SHP77 (cell line): Measurements from ENCODE around the gene DNAH17.

Source experiments
- DNase-seq, 2 experiments: peaks; one replicate each; lab custom pipeline; 2025; lab: John Stamatoyannopoulos, UW

Gene DNAH17

DNA sequence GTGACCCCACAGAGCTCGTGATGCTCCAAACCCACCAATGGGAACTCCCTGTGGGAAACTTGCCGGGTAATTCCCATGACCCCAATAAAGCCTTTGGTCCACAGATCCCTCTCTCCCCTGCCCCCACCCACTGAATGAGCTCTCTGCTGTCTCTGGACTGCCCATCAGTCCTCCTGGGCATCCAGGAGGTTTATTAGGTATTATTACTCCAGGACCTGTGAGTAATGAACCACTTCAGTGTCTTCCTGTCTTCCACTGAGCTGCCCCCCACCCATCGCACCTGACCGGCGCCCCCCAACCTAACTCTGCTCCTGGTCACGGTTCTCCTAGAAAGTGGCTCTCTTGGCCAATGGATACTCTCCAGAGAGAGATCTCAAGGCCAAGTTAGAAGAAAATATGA is 28.7 kb upstream of the DNAH17 start:
- no peak for DNase-seq

DNA sequence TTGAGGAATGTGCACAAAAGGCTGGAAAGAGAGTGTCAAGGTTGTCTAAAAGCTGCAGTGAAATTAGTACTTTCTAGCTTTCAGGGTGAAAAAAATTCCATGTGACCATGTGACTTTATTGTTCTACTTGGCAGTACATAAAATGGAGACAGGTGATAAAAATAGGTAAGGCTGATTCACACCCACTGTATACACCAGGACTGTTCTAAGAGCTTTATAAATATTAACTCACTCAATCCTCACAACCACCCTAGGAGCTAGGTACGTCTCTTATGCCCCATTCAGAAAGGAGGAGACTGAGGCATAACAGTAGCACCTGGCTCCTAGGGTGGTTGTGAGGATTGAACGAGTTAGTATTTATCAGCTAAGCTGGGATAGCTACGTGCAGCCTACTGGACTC is 28.2 kb upstream of the DNAH17 start:
- DNase-seq, result no peak

DNA sequence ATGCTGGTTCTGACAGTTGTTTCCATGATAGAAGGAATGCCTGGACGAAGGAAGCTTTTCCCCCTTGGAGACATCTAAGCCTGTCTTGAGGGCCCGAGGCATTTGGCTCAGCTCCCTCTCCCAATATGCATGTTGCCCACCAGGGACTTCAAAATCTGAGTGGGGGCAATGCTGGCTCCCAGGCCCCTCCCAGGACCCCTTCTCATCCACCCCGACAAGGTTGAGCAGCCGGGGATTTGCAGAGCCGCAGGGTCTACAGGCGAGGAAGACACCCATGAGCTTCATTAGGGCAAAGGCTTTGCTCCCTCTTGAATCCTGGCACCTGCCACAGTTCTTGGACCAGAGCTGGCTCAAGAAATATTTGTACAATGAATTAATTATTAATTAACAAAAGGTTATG is 25.1 kb upstream of the DNAH17 start:
- no peak for DNase-seq

DNA sequence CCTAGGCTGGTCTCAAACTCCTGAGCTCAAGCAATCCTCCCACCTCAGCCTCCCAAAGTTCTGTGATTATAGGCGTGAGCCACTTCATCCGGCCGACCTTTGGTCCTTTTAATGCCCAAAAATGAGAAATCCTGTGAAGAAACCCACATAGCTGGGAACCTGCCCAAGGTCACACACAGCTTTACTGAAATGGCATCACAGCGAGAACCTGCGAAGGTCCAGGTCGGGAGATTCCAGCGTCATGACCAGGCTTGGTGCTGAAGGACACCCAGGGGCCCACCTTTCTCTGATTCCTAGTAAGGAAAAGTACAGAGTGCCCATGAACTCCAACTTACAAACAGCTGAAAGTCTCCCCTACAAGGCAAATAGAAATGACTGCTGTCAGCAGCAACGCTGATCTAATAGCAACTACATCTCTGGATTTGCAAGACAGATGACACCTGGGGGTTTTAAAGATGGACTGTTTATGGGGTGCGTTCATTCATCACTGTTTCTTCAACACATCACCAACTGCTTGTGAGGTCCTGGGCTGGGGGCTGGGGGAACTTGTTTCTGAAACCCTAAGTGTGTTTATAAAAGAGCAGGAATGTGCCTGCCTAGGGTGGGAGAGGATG is 24.5 kb upstream of the DNAH17 start:
- DNase-seq, result no peak

DNA sequence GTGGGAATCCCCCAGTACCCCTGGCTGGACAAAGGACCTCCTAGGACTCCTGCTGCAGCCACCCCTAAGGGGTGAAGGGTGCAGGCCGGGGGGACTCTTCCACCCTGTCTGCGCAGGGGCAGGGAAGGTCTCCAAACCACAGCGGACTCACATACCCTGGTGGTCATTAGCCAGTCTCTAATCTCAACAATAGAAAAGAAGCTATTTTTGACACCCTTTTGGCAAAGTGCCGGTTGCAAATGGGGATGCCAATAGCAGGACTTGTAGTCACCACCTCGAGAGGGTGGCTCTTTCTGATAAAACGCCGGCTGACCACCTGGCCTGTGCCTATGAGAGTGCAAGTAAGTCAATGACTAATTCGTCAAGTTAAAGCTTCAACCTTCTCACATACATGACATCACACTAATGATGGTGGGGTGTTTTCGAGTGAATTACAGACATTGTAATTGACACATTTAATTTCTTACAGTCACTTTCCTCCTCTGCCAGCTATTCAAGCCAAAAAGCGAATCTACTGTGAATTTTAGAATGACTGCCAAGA is 23.1 kb upstream of the DNAH17 start:
- peak in 1 of 2 experiments; percentile 11 for DNase-seq

DNA sequence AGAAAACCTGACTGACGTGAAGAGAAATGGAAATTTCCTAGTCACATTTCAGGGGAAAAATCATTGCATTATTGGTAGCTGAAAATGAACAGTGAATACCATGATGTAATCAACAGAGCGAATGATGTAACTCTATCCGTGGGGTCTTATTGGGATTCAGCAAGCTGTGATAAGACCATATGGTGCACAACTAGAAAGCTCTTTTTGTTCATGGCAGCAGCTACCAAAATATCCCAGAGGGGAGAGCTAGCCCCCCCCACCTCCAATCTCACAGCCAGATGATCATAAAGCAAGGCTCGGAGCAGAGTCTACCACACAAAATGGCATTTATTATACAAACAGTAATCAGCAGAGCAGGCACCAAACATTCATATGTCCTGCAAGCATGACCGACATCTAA is 22.2 kb upstream of the DNAH17 start:
- no peak for DNase-seq

DNA sequence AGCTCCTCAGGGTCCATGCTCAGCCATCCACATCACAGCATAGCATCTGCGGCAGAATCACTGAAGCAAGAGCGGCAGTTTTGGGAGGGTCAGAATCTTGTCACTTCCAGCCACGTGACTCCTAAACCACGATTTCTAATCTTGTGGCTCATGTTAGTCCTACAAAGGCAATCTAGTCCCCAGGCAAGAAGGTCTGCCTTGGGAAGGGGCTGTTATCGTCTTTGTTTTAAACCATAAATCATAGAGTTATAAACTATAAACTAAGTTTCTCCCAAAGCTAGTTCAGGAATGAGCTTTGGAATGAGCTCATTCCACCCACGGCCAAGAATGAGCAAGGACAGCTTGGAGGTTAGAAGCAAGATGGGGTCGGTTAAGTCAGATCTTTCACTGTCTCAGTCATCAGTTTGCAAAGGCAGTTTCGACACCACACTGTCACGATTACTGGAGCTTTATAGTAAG is 20.8 kb upstream of the DNAH17 start:
- no peak for DNase-seq

DNA sequence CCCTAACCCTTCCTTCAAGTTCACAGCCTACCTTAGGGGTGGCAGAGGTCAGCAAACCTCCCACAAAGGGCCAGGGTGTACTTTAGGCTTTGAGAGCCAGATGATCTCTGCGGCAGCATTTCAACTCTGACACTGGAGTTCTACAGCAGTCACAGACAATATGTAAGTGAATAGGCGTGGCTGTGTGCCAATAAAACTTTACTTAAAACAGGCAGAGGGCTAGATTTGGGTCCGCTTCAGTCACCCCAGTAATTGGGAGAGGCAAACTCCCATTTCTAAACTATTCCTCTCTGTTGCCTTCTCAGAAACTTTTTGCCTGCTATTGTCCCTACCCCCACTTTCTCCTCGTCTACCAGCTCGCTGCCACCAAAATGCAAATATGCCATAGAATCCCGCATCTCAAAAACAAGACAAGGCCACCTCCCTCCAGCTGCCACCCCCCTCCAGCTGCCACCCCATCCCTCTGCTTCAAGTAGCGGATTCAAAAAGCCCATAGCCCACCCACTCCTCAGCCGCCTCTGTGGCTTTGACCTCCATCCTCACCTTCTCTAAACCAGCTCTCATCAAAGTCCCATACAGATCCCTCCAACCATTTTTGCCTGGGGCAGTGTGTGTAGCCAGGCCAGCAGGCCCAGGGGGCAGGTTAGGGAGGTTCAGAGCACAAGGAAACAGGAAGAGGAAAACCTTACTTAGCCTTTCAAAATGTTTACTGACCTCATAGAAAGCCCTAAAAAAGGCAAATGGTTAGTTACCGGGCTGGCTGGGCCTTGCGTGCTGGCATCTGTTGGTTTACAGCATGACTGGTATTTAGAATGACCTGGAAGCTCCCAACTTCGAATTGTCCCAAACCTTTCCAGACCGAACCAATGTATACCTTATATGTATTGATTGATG is 19.9 kb upstream of the DNAH17 start:
- no peak for DNase-seq

DNA sequence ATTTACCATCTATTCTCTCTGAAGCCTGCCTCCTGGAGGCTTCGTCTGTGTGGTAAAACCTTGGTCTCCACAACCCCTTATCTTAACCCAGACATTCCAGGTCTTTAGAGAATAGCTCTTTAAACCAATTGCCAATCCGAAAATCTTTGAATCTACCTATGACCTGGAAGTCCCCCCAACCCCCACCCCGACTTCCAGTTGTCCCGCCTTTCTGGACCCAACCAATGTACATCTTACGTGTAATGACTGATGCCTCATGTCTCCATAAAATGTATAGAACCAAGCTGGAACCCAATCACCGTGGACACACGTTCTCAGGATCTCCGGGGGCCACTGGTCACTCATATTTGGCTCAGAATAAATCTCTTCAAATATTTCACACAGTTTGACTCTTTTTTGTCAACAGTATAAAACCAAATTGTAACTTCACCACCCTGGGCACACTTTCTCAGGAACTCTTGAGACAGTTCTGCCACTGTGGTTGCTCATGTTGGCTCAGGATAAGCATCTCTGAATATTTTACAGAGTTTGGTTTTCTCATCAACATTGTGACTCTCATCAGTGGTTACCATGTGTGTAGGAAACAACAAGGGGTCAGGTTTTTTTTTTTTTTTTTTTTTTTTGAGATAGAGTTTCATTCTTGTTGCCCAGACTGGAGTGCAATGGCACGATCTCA is 18.1 kb upstream of the DNAH17 start:
- DNase-seq, result no peak

DNA sequence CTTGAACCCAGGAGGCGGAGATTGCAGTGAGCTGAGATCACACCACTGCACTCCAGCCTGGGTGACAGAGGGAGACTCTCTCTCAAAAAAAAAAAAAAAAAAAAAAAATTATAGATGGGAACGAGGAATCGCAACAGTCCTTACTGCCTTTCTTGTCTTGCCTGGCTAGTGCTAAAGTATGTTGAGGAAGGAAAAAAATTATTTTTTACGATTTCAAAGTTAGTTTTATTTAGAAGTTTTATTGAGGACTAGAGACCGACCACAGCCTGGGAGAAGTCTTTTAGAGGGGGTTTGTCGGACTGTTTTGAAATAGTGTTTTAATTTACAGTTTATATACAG is 15.8 kb upstream of the DNAH17 start:
- DNase-seq, result no peak

DNA sequence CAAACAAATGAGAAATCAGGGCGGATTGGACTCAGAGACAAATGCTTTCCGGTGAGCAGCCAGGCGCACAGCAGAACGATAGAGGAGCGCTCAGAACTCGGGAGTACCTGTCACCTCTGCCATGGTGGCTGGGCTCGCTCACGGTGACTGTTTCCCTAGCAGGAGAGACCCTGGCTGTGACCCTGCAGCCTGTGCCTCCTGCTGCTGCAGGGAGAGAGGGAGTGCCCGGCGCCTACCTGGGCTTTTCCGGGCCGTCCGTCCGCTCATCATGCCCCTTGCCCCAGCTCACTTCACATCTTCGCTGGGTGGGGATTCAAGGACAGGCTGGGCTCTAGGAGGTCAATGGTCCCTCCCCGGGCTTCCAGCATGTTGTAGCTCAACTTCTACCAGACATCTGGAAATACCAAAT is 14.1 kb upstream of the DNAH17 start:
- no peak for DNase-seq

DNA sequence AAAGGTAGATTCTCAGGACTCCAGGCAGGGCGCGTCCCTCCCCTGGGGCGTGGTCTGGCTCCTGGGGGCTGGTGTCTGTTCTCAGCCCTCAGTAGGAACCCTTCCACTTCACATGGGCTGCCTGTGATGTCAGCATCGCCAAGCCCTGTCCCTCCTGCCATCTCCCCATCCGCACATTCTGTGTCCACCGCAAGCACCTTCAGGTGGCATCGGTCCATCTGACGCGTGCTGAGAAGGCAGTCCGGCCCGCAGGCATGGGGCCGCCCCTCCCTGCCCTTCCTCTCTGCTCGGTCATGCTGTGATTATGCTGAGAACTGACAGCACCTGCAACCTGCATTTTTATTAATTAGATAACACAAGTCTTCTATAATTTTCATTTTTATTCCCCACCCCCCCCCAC is 12.7 kb upstream of the DNAH17 start:
- no peak for DNase-seq

DNA sequence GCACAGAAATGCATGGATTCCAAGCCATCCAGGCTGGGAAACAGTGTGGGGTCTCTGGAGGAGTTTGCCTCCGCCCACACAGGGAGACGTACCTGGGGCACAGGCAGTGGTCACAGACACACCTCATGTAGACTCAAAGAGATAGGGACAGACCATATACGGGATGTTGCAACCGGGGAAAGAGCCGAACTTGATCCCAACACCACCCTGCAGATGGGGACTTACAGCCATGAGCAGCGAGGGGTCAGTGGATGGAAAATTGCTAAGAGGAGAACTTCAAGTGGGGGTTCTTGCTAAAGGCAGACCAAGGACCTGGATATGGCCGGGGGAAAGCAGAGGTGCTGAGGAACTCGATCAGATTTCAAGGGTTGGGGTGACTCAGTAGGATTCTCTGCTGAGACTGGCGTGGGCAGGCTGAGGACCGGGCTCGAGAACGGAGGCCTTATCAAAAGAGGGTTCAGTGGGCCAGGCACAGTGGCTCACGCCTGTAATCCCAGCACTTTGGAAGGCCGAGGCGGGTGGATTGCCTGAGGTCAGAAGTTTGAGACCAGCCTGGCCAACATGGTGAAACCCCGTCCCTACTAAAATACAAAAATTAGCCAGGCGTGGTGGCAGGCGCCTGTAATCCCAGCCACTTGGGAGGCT is 12.0 kb upstream of the DNAH17 start:
- no peak for DNase-seq

DNA sequence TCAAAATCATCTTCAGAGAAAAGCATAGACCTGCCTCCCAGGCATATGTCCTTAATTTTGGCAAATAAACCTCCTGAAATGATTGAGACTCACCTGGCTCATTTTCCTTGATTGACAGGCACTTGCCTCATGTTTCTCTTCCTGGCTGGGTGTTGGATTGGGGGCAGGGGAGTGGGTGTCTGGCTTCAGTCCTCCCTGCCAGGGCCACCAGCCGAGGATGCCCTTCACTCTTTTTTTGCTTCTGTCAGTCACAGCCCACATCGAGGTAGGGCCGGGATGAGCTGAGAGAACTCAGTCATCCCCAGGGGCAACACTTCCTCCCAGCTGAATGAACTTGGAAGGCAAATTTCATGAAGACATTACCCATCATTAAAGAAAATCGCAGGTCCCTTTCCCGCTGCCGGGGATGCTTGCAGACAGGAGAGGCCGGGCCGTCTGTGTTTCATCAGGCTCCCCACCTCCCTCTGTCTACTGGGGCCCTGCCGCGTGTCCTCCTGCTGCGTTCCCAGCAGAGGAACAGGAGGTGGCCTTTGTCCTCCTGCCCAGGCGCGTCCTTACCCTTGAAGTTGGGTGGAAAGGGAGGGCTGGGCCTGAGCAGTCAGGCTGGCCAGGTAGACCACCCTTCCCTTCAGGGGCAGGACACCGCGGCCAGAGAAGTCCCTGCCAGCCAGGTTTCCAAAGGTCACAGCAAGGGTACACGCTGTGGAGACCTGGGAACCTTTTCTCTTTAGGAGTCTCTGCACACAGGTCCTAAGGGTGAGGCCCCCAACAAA is 11.2 kb upstream of the DNAH17 start:
- DNase-seq, result no peak

DNA sequence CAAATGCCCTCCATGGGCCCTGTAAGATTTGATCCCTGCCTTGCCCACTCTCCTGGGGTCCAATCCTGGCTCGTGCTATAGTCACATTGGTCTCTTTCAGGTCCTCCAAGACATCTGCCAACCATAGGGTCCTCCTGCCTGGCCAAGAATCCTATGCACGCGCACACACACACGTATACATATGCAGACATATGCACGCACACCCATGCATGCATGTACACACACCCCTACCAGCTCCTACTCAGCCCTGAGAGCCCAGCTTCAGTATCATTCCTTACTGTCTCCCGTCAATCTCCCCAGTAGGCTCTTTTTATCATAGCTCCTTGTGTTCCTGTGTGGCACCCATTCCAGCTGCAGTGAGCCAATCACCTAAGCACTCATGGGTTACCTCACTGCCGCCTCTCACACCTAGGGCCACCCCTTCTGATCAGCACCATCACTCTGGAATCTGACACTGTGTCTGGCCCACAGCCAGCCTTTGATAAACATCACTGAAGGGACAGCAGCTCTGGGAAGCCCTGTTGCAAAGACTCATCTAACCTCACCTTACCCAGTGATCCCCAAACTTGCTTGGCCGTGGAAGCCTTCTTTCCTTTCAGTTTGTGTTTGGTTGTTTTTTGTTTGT is 7.9 kb upstream of the DNAH17 start:
- DNase-seq, result no peak

DNA sequence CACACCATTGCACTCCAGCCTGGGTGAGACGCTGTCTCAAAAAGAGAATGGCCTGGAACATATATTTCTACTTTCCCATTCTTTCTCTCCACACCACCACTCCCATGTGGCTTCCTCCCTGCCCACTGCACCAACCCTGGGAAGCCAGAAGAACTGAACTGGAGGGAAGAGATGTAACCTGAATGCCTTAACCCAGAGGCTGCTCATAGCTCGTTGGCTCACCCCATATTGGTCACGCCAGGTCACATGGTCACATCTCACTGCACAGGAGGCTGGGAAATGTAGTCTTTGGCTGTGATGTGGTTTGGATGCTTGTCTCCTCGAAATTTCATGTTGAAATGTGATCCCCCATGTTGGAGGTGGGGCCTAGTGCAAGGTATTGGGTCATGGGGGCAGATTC is 5.9 kb upstream of the DNAH17 start:
- DNase-seq, result no peak

DNA sequence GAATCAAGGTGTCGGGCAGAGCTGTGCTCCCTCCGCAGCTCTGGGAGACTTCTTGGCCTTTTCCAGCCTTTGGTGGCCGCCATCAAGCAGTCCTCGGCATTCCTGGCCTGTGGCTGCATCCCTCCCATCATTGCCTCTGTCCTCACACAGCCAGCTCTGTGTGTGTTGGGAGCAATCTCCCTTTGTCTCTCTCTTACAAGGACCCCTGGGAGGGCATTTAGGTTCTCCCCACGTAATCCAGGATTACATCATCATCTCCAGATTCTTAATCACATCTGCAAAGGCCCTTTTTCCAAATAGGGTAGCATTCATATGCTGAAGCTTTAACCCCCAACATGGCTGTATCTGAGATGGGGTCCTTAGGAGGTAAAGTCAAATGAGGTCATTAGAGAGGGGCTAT is 4.1 kb upstream of the DNAH17 start:
- no peak for DNase-seq

DNA sequence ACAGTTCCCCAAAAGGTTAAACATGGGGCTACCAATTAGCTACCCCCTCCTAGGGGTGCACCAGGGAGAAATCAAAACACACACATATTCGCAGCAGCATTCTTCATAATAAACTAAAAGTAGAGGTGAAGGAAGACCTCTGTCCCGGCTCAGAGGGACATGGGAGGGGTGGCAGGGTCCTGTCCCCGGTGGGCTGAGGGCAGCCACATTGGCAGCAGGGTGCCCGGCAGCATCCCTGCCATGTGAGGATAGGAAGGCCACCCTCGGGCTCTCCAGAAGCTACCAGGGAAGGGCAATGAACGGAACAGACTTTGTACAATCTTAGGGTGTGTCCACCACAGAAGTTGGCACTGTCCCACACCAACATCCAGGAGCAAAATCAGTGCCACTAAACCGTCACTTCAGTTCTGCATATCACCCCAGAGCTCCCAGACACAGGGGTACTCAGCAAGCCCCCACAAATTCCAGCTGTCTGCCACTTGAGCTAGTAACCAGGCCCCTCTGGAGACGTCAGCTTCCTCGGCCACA is 3.1 kb upstream of the DNAH17 start:
- no peak for DNase-seq

DNA sequence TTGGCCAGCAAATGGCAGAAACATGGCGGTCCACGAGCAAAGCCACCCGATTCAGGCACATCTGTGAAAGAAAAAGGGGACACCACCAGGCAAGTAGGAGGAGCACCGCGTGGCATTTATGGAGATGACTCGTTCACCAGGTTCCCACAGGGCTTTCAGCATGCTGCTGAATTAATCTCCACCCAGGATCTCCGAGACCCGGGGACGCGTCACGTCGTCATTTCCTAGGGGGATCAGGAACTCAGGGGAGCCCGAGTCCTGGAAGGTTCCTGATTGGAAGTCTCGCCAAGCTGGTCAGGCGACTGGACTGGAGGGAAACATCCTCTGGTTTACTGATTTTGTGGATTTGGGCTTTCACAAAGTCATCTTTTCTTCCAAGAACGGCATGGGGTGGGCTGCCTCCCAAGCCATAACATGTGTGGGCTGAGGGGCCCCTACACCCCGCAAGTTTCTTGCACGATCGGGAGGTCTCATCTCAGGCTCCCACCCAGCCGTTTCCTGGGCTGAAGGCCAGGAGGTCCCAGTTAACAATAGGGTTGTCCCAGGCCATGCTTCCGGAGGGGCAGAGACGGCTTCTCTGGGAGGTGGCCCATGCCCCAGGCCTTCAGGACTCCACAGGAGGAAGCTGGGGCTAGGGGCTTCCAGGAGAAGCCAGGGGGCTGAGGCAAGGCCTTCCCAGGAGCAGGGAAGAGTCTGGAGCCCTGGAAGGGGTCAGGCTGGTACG is 645 bp downstream of the DNAH17 start:
- DNase-seq, result no peak

DNA sequence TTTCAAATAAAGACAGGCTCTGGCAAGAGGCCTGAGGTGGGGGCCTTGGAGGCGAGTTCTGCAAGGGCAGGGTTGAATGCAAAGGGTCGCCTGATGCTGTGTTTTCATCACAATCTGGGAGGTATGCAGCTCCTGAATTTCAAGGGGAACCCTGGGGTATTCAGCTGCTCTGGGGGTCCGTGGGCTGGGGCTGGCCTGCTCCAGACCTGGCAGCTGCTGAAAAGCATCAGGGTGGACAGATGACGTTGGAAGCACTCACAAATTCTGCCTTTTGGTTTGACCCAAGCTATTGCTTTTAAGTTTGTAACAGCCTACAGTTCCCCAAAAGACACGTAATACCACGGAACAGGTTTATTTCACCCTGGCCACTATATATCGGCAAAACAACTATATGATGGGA is 1.3 kb downstream of the DNAH17 start:
- no peak for DNase-seq
